Stimulated activated CD4-positive, alpha-beta T cell treated with anti-CD3 and anti-CD28 coated beads, Interleukin-4, amount 100 ng/mL, for 4 hours (primary cell): ENCODE measurements around the gene DEPDC7.
A peak's percentile ranks its signal among the peaks of the same experiment; 100 is the strongest.
"Not testable (repeated sequence)": the region's sequence is repeated elsewhere in the genome, so short reads cannot be mapped to it uniquely, and the experiment has no call there.

Experiments used
- DNase-seq, 2 experiments: peaks; one replicate each; pipeline ENCODE4 v3.0.0-alpha.2; 2020

DEPDC7 gene

DNA sequence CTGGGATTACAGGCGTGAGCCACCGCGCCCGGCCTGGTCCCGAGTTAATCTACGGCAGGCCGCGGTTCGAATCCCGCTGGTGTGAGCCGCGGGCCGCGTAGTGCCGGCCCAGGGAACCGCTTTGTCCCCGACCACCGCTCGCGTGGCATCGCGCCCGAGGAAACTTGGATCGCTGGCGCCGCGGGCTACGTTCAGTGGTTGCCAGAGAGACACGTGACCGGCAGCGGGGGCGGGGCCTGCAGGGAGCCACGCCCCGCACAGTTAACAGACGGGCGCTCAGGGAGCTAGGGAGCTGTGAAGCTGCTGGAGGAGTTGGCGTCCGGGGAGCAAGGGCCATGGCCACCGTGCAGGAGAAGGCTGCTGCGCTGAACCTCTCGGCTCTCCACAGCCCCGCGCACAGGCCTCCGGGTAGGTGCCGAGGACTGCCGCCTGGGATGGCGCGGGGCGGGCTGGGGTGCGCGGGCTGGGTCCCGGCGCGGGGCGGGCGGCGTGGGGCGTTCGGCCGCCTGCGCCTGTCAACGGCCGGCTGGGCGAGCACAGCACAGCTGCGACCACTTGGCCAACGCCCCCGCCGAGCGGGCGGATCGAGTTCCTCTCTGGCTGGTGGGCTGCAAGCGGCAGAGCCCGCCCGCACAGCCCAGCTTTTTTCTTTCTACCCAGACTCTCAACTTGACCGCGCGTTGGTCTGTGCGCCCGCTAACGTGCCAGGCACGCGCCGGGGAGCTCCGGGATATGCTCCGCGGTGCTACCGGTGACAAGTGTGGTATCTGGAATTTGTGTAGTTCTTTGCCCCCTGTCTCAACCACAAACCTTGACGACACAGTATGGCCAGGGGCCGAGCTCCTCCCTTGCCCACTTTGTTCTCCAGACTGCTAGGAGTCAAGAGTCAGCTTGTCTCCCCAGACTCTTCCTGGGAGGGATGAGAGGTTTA is at the start of gene DEPDC7:
Gene DEPDC7, plus strand, starts transcription at position 258 of the 931 bp plus-strand sequence. Its CDS starts 78 bp downstream, at position 336.
- DNase-seq, result peak; percentile 78 to 79

GRCh38 chr11:32968541-32968940 is 47.1 kb upstream of the DEPDC7 start:
- DNase-seq, result no peak

DNA sequence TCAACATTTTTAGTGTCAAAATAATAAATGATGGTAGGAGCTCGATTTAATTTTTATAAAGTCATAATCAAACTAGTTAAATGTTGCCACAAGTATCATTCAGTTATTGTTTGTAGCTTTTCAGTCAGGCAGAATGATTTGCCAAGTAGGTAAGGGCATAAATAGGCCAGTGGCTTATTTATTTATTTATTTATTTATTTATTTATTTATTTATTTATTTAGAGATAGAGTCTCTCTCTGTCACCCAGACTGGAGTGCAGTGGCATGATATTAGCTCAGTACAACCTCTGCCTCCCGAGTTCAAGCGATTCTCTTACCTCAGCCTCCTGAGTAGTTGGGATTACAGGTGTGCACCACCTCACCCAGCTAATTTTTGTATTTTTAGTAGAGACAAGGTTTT is 43.4 kb upstream of the DEPDC7 start:
- not testable (repeated sequence) for DNase-seq

GRCh38 chr11:32972781-32973180 is 42.9 kb upstream of the DEPDC7 start:
- DNase-seq, result no peak

DNA sequence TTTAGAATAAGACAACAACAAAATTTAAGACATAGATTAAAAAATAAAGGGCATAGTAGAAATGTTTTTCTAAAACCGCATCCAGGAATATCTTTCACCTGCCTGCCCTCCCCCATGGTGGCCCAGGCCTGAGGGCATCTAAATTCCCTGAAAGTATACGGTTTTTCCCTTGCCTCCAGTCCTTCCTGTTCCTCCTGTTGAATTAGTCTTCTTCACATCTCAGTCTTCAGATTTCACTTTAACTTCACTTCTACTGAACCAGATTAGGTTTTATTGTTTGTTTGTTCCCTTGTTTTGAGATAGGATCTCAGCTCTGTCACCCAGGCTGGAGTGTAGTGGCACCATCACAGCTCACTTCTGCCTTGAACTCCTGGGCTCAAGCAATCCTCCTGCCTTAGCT is 33.1 kb upstream of the DEPDC7 start:
- no peak for DNase-seq

- no peak for DNase-seq
These were observed 32.2 kb upstream of the DEPDC7 start for GRCh38 chr11:32983506-32983905.

GRCh38 chr11:32985600-32985999 is 30.1 kb upstream of the DEPDC7 start:
- no peak for DNase-seq

DNA sequence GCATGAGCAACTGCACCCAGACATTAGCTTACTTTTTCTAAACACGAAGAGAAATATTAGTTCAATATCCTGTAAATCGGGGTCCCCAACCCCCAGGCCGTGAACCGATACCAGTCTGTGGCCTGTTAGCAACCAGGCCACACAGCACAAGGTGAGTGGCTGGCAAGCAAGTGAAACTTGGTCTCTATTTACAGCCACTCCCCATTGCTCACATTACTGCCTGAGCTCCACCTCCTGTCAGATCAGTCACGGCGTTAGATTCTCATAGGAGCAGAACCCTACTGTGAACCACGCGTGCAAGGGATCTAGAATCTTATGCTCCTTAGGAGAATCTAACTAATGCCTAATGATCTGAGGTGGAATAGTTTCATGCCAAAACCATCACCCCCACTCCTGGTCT is 27.8 kb upstream of the DEPDC7 start:
- no peak for DNase-seq

GRCh38 chr11:32990481-32990880 is 25.2 kb upstream of the DEPDC7 start:
- DNase-seq, result no peak

- no peak for DNase-seq
These were observed 24.3 kb upstream of the DEPDC7 start for GRCh38 chr11:32991427-32991826.

DNA sequence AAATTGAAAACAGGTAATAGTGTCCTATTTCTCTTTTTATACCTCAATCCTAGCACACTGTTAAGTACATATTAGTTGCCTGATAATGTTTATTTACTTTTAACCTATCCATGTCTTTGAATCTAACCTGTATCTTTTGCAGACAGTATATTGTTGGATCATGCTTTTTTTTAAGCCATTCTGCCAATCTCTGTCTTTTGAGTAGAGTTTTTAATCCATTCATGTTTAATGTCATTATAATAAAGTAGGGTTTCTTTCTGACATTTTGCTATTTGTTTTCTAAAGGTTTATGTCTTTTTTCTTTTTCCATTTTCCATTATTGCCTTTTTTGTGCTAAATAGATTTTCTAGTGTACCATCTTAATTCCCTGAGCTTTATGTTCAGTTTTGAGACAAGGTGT is 23.8 kb upstream of the DEPDC7 start:
- no peak for DNase-seq

GRCh38 chr11:33000181-33000580 is 15.5 kb upstream of the DEPDC7 start:
- no peak for DNase-seq

DNA sequence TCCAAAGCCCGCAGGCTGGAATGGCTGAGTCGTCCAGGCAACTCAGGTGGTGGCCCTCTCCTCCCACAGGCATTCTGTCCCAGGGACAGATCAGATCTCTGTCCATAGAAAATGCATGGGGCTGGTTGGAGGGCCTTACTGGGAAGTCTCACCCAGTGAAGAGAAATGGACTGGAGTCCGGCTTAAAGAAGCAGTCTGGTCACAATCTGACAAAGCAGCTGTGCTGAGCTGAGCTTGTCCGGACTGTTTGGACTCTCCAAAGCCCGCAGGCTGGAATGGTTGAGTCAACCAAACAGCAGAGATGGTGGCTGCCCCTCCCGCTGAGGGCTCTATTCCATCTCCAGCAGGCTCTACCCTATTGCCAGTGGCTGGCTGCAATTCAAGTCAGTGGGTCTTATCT is 14.4 kb upstream of the DEPDC7 start:
- no peak for DNase-seq

- no peak for DNase-seq
These were observed 13.7 kb upstream of the DEPDC7 start for GRCh38 chr11:33001751-33002542.

DNA sequence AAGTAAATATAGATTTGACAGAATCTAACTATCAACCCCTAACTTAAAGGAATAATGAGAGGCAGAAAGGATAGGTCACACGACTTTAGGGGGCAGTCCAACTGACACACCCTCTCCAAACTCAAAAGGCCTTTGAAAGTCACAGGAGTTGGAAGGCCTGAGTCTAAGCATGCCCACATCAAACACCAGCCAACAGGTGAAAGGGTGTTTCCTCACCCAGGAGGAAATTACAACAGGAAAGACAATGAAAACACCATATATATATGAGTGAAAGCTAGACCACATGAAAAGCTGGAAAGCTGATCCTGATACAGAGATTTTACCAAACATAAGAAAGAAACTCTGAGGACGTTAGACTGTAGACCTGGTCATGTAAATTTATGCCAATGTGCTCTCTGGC is 10.5 kb upstream of the DEPDC7 start:
- DNase-seq, result peak in 1 of 2 experiments; percentile 12

GRCh38 chr11:33006010-33006409 is 9.7 kb upstream of the DEPDC7 start:
- no peak for DNase-seq

GRCh38 chr11:33013755-33014154 is 1.9 kb upstream of the DEPDC7 start:
- DNase-seq, result no peak

- no peak for DNase-seq
These were observed 976 bp downstream of the DEPDC7 start for GRCh38 chr11:33016654-33017053.

GRCh38 chr11:33017478-33017877 is 1.8 kb downstream of the DEPDC7 start:
- DNase-seq, result no peak

GRCh38 chr11:33017965-33018364 is 2.3 kb downstream of the DEPDC7 start:
- DNase-seq, result no peak

- no peak for DNase-seq
These were observed 3.2 kb downstream of the DEPDC7 start for GRCh38 chr11:33018840-33019239.

- no peak for DNase-seq
These were observed 5.8 kb downstream of the DEPDC7 start for GRCh38 chr11:33021501-33021900.

- DNase-seq, result no peak
These were observed 6.3 kb downstream of the DEPDC7 start for GRCh38 chr11:33021937-33022336.

DNA sequence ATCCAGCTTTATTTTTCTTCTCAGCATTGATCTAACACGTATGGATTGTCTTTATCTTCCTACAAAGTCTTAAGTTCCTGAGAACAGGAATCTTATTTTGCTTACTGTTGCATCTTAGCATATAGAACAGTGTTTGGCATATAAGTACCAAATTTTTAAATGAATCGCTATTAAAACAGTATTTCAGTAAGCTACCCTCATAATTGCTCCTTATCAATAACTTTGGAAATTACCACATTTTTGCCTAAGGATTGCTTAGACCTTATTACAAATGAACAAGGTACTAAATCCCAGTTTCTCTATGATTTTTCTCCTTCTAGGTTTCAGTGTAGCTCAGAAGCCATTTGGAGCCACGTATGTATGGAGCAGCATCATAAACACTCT is 9.7 kb downstream of the DEPDC7 start:
- no peak for DNase-seq
